GM18526 (cell line): ENCODE data around the gene LTBP3.

Experiments
- POLR2A ChIP-seq: IDR thresholded peaks from 3 replicates; pipeline ENCODE4 v1.6.1; 2011; ENCODE audit not compliant: insufficient read length; ENCODE audit errors: extremely low read depth

LTBP3 gene

DNA sequence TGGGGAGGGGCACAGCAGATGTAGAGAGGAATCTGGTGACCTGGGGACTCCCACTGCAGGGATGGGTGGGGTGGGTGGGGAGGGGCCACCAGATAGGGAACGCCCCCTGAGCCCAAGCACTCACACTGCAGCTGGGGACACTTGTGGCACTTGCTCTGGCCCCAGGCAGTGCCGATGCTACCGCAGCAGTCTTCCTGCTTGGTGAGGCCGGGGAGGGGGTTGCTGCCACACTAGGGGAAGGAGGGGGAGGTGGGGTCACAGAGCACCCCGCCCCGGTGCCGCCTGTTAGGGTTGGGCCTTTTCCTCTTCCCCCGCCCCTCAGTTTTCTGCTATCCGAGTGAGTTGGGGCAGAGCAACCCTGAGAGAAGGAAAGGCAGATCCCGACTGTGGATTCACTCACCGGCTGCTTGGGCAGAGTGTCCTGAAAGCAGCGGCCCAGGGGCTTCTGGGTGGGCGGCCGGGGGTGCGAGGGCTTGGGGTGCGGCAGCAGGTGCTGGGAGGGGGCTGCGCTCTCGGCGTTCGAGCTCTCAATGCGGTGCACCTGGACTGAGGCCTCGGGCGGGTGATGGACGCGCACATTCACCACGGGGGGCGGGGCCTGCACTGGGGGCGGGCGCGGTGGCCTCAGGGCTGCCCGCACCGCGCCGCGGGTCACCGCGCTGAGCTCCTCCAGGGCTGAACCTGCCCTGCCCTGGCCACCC, 4.7 kb downstream of the LTBP3 start:
- no peak for TF ChIP-seq POLR2A

DNA sequence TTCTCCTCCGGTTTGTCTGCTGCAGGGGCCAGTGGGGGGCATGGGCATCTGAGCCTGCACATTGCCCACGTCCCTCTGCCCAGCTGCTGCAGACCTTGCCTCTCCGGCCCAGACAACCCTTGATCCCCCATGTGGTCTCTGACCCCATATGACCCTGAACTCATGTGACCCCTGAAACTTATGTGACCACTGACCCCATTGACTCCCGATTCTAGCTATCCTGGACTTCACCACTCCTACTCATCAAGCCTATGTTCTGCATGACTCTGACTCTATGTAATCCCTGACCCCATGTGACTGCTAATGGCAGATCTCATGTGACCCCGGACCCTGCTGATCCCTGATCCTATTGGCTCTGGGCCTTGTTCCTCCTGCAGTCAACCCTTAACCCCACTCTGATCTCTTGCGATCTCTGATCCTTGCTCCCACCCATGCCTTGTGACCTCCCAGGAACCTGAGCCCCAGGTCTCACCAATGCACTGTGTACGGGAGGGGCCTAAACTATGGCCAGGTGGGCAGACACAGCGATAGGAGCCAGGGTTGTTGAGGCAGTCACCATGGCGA, 5.7 kb downstream of the LTBP3 start:
- no peak for TF ChIP-seq POLR2A

DNA sequence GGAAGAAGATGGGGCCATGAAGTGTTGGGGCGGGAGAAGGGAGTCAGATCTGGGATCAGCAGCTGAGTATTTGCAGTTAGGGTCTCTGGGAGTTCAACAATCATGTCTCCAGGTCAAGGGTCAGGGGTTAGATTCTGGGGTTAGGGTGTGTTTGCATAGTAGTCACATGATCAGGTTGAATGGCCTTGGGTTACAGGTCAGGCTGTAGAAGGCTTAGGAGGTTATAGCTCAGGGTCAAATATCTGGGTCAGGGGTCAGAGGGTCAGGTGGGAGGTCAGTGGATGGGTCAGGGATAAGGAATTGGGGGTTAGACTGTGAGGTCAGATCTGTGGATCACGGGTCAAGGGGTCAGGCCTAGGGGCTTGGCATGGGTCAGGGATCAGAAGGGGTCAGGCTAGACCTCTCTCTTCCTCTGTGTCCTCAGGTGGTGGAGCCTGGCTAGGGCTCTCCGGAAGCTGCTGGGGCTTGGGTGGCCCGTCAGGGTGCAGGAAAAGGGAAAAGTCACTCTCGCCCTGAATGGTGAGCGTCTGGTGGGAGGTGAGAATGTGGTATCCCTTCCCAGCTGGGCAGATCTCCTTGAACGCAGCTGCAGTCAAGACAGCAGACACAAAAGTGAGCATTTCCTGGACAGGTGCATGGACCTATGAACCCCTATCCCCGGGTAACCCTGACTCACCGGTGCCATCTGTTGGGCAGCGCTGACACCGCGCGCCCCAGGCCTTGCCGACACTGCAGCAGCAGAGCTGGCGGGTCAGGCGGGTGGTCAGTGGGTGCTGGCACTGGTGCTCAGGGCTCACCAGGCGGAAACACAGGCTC, 6.4 kb downstream of the LTBP3 start:
- TF ChIP-seq POLR2A = no peak

DNA sequence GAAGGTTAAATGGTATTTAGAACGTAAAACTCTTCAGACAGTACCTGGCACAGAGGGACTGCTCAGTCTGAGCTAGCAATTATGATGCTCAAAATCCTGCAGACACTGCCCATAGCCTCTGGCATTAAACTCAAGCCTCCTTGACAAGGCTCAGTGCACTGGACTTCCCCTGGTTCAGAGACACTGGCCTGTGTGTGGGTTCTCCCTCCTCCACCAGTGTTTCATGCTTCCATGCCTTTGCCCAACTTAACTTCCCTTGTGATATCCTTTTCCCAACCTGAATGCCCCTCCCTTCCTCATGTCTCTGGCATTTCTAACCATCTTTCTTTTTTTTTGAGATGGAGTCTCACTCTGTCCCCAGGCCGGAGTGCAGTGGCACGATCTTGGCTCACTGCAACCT, 9.1 kb downstream of the LTBP3 start:
- TF ChIP-seq POLR2A = no peak

DNA sequence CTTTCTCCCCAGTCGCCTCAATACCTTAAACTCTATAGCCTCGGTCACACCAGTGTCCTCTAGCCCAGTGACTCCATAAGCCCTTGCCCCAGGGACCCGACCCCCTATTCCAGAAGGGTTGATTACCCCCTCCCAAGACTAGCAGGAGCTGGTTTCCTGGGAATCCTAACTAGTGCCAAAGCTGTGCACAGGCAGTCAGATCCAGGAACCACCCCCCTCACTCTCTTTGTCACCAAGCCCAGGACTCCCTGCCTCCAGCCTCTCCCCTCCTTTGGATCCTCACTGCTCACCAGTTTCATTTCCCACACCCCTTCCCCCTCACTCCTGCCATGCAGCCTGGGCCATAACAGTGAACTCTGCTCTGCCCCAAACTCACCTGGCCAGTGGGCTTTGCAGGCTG, 9.8 kb downstream of the LTBP3 start:
- no peak for TF ChIP-seq POLR2A

DNA sequence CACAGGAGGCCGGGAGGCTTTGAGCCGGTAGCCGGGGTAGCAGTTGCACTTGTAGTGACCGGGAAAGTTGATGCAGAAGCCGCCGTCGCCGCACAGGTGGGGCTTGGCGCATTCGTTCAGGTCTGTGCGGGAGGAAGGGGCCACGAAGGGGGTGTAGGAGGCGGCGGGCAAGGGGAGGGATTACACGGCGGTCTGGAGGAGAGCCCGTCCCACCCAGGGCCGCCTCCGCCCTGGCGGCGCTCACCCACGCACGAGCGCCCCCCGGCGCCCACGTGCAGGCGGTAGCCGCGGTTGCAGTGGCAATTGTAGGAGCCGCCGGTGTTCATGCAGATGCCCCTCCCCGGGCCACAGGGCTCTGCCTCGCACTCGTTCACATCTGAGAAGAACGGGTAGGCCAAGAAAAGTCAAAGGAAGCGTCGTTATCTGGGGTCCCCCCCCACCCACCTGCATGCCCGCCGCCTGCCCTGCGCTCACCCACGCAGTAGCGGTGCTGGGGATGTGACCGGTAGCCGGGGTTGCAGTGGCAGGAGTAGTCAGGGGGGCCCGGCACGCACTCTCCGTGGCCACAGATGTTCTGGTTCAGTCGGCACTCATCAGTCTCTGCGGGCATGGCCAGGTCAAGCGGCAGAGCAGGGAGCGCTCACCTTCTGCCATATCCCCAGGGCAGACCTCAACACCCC, 10.6 kb downstream of the LTBP3 start:
- no peak for TF ChIP-seq POLR2A

DNA sequence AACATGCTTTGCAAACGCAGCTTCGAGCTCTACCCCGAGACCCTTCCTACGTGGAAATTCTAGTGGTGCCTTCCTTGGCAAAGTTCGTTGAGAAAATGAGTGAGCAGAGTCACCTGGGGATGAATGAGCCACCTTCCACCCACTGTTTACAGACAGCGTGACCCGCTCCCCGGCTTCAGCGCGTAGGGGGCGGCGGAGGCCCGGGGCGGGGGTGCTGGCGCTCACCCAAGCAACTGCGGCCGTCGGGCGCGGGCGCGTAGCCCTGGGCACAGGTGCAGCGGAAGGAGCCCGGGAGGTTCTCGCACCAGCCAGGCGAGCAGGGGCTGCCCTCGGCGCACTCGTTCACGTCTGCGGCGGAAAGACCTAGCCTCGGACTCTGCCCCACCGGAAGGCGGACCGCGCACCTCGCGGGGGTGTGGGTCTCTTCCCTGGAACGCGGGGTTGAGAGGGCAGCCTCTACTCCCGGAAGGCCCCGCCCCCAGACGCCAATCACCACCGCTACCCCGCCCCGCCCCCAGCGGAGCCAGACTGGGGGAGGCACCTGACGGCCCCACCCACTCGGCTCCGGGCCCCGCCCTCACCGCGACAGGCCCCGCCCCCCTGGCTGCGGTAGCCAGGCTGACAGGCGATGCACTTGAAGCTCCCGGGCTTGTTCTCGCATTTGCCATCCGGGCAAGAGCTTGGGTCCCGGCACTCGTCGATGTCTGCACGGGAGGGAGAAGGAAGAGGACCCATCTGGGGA, 11.8 kb downstream of the LTBP3 start:
- peak; percentile 42 for TF ChIP-seq POLR2A

DNA sequence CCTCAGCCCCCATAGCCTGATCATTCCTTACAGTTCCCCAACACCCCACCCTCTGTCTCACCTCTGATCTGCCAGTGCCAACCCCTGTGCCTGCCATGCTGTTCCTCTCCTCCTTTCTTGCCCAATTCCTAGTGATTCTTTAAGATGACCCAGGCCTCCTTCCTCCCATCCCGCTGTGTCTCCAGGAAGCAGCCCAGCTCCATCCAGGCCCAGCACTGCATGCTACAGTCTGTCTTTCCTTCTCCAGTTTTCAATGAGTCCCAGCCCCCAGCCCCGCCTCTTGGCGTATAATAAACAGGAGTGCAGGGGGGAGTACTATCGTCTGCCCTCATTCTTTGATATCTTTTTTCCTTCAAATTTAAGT, 12.3 kb downstream of the LTBP3 start:
- no peak for TF ChIP-seq POLR2A

DNA sequence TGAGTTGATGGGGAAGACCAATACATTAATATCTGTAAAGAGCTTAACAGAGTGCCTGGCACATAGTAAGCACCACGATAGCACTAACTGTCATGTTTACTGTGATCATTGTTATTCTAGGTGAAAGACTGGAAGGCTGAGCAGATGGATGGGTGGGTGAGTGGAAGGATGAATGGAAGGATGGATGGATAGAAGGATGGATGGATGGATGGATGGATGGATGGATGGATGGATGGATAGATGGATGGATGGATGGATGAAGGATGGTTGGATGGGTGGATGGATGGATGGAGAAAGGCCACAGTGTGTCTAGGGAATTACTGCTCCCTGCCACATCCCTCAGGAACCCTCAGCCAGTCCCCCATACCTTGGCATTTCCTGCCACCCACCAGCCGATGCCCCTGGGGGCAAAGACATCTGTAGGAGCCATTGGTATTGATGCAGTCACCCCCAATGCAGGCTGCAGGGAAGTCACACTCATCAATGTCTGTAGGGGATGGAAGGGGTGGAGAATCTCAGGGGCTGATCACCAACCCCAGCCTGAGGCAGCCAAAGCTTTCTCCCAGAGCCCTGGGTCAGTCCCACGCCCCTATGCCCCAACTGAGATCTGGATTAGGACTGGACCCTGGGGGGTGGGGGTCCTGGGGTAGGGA, 15.3 kb downstream of the LTBP3 start:
- no peak for TF ChIP-seq POLR2A

DNA sequence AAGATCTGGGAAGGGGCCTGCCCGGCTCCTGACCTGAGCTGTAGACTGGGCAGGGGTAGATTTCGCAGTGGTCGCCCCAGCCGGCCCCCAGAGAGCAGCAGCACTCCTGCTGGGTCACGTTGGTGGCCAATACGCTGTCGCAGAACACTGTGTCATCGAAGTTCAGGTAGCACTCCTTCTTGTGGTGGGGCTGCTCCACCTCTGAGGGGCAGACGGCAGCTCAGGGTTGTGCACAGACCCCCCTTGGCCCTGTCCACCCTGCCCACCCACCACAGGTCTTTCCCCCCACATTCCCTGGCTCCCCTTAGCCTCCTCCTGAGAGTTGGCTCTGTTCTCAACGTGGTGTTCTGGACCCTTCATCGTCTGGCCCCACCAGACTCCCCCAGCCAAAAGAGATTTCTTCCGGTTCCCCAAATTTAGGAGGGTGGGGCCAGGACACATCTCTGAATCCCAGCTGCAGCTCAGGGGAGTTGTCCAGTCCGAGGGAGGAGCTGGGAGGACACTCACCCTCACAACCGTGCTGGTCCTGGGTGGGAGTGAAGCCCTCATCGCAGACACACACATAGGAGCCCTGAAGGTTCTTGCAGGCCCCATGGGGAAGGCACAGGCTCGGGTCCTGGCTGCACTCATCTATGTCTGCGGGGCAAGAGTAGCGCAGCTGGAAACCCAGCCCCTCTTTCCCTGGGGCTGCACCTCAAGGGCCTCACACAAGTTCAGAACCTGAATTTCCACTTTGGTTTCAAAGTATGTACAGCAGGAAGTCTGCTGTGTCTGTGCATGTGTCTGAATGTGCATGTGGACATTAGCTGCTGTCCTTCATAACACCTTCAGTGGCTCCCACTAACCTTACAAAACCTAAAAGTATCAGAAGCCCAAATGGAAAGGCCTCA, 16.8 kb downstream of the LTBP3 start:
- TF ChIP-seq POLR2A = no peak

DNA sequence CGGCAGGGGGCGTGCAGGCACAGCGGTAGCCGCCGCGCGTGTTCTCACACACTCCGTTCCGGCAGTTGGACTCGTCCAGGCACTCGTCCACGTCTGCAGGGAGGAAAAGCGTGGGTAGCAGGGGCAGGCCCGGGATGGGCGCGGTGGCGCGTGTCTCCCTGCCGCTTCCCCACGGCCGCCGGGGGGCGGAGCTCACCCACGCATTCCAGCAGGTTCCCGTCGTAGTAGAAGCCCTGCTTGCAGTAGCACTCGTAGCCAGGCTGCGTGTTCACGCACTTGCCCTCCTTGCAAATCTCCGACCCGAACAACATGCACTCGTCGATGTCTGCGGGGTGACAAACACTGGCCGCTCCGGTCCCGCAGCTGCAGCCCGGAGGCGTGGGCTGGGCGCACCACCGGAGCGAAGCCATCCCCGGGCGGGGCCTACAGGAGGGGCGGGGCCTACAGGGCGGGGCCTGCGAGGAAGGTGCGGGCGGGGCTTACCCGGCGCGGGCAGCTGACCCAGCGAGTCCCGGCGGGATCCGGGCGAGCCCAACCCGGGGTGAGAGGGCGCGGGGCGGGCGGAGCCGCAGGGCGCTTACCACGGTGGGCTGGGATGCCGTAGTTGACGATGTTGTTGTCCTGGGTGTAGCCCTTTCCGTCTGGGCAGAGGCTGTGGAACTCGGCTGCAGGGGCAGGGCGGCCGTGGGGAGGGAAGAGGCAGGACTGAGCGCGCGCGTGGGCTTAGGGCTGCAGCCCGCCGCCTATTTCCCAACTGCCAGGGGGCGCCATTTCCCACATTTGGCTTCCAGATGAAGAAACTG, 17.7 kb downstream of the LTBP3 start:
- peak; percentile 55 for TF ChIP-seq POLR2A

DNA sequence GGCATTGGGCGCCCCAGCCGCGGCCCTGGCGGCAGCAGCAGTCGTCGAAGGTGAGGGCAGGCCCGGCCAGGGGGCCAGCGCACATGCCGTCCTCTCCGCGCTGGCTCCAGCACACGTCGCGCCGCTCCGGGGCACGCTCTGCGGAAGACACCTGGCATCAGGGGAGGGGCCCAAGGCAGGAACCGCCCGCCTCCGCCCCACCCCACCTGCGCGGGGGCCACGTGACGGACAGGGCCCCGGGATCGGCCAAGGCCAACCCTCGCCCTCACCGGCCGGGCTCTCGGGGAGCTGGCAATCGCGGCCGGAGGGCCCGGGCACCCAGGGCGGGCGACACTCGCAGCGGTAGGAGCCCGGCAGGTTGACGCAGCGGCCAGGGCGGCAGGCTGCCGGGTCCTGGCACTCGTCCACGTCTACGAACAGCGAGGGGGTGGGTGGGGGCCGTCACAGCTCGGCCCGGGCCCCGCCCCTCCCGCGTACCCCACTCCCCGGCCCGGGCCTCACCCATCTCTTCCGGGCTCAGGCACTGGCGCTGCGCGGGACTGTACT, 18.3 kb downstream of the LTBP3 start:
- no peak for TF ChIP-seq POLR2A
